Duodenal mucosa (tissue), 2 donors: ENCODE measurements around the gene ZNF263.

Experiments used
- H3K27ac ChIP-seq: one replicate; pipeline ENCODE4 v1.7.0; 2013; ENCODE audit warnings: low read depth, low read length
- H3K27me3 ChIP-seq, 2 donors: one replicate each; pipeline ENCODE4 v1.7.0; 2013; ENCODE audit warnings: low read length in 2 of 2, control low read depth in 1 of 2; ENCODE audit not compliant: insufficient read depth in 2 of 2, control insufficient read depth in 1 of 2
- H3K36me3 ChIP-seq, 2 donors: one replicate each; pipeline ENCODE4 v1.7.0; 2013; ENCODE audit warnings: low read length in 2 of 2, control low read depth in 1 of 2; ENCODE audit not compliant: insufficient read depth in 2 of 2, control insufficient read depth in 1 of 2
- H3K4me1 ChIP-seq, 2 donors: one replicate each; pipeline ENCODE4 v1.7.0; 2013; ENCODE audit warnings: low read length in 2 of 2, control low read depth in 1 of 2; ENCODE audit not compliant: insufficient read depth in 2 of 2, control insufficient read depth in 1 of 2
- H3K4me3 ChIP-seq, 2 donors: one replicate each; pipeline ENCODE4 v1.7.0; 2013; ENCODE audit warnings: low read length in 2 of 2, low read depth in 1 of 2
- H3K9ac ChIP-seq, 2 donors: one replicate each; pipeline ENCODE4 v1.7.0; 2013; ENCODE audit warnings: low read length in 2 of 2, low read depth in 1 of 2
- H3K9me3 ChIP-seq, 2 donors: one replicate each; pipeline ENCODE4 v1.7.0; 2013; ENCODE audit warnings: low read length in 2 of 2, control low read depth in 1 of 2; ENCODE audit not compliant: control insufficient read depth in 1 of 2

Gene ZNF263

GRCh38 chr16:3283543-3284447 lies 504 bp downstream of the ZNF263 start:
- Histone ChIP-seq H3K27me3 (no peaks in the 10 kb centered on the region), H3K9me3 (peaks cover 14 to 31% of the 10 kb centered on the region in 2 donors), H3K36me3 (peaks cover 25 to 34% of the 10 kb centered on the region in 2 donors), H3K27ac (peak overlapping the region; percentile 100), H3K9ac (peak overlapping the region; percentile 90 to 94), H3K4me3 (peak overlapping the region; percentile 93 to 99), H3K4me1 (peaks cover 15 to 22% of the 10 kb centered on the region in 2 donors)

- Histone ChIP-seq H3K4me1 (peaks cover 15 to 22% of the 10 kb centered on the region in 2 donors), H3K27me3 (no peaks in the 10 kb centered on the region), H3K27ac (no peak overlapping the region), H3K9ac (no peak overlapping the region), H3K36me3 (peaks cover 38 to 47% of the 10 kb centered on the region in 2 donors), H3K4me3 (peak overlapping the region; percentile 93 to 99), H3K9me3 (peaks cover 27 to 44% of the 10 kb centered on the region in 2 donors)
Measured at GRCh38 chr16:3285131-3285530, 1.8 kb downstream of the ZNF263 start.

GRCh38 chr16:3289998-3290673 lies 6.8 kb downstream of the ZNF263 start:
- H3K27me3 ChIP-seq, result no peaks in the 10 kb centered on the region
- peaks cover 72 to 81% of the 10 kb centered on the region in 2 donors for H3K36me3 ChIP-seq
- H3K4me1 ChIP-seq, result peaks cover 0 to 2% of the 10 kb centered on the region in 2 donors
- H3K4me3 ChIP-seq, result peak overlapping the region; percentile 30 to 53
- no peak overlapping the region for H3K27ac ChIP-seq
- H3K9me3 ChIP-seq, result peaks cover 72 to 85% of the 10 kb centered on the region in 2 donors
- no peak overlapping the region for H3K9ac ChIP-seq

- Histone ChIP-seq H3K4me3 (peak overlapping the region; percentile 32), H3K27me3 (no peaks in the 10 kb centered on the region), H3K9me3 (peaks cover 74 to 82% of the 10 kb centered on the region in 2 donors), H3K4me1 (no peaks in the 10 kb centered on the region), H3K27ac (no peak overlapping the region), H3K36me3 (peaks cover 53 to 58% of the 10 kb centered on the region in 2 donors), H3K9ac (no peak overlapping the region)
Measured at GRCh38 chr16:3292604-3293003, 9.3 kb downstream of the ZNF263 start.

- Histone ChIP-seq H3K9ac (no peak overlapping the region), H3K27me3 (no peaks in the 10 kb centered on the region), H3K36me3 (peaks cover 35 to 42% of the 10 kb centered on the region in 2 donors), H3K9me3 (peaks cover 60 to 79% of the 10 kb centered on the region in 2 donors), H3K4me1 (no peaks in the 10 kb centered on the region), H3K27ac (no peak overlapping the region), H3K4me3 (peak overlapping the region in 1 of 2 donors; percentile 9)
Measured at GRCh38 chr16:3295209-3295608, 11.9 kb downstream of the ZNF263 start.

- Histone ChIP-seq H3K9me3 (peaks cover 60 to 79% of the 10 kb centered on the region in 2 donors), H3K27ac (no peak overlapping the region), H3K4me1 (no peaks in the 10 kb centered on the region), H3K27me3 (no peaks in the 10 kb centered on the region), H3K4me3 (peak overlapping the region in 1 of 2 donors; percentile 19), H3K36me3 (peaks cover 33 to 39% of the 10 kb centered on the region in 2 donors), H3K9ac (no peak overlapping the region)
Measured at GRCh38 chr16:3295783-3296182, 12.5 kb downstream of the ZNF263 start.

GRCh38 chr16:3304370-3304769 lies 21.1 kb downstream of the ZNF263 start:
- H3K4me3 ChIP-seq, result peak overlapping the region; percentile 70 to 91
- peaks cover 27 to 35% of the 10 kb centered on the region in 2 donors for H3K36me3 ChIP-seq
- peaks cover 3 to 6% of the 10 kb centered on the region in 2 donors for H3K4me1 ChIP-seq
- H3K27me3 ChIP-seq, result no peaks in the 10 kb centered on the region
- no peak overlapping the region for H3K27ac ChIP-seq
- H3K9me3 ChIP-seq, result peaks cover 55 to 64% of the 10 kb centered on the region in 2 donors
- H3K9ac ChIP-seq, result peak overlapping the region in 1 of 2 donors; percentile 63

- peaks cover 26 to 32% of the 10 kb centered on the region in 2 donors for H3K36me3 ChIP-seq
- peak within 1 kb of the TSS; percentile 70 to 91 for H3K4me3 ChIP-seq
- H3K27ac ChIP-seq, result peak within 1 kb of the TSS; percentile 91
- peaks cover 3 to 6% of the 10 kb centered on the region in 2 donors for H3K4me1 ChIP-seq
- no peaks in the 10 kb centered on the region for H3K27me3 ChIP-seq
- peaks cover 54 to 63% of the 10 kb centered on the region in 2 donors for H3K9me3 ChIP-seq
- H3K9ac ChIP-seq, result peak within 1 kb of the TSS; percentile 63 to 72
Measured at GRCh38 chr16:3305109-3306068, 22.1 kb downstream of the ZNF263 start, which contains the start of the genes TIGD7 and ZNF75A. Gene TIGD7, minus strand, starts transcription at chr16:3305430. Its CDS starts 4,816 bp downstream, at chr16:3300614. Gene ZNF75A, plus strand, starts transcription at chr16:3305497. Its CDS starts 2,932 bp downstream, at chr16:3308429.

- peak overlapping the region; percentile 70 to 91 for H3K4me3 ChIP-seq
- peak overlapping the region; percentile 63 to 72 for H3K9ac ChIP-seq
- H3K27me3 ChIP-seq, result no peaks in the 10 kb centered on the region
- peaks cover 3 to 6% of the 10 kb centered on the region in 2 donors for H3K4me1 ChIP-seq
- H3K36me3 ChIP-seq, result peaks cover 22 to 27% of the 10 kb centered on the region in 2 donors
- H3K27ac ChIP-seq, result no peak overlapping the region
- peaks cover 51 to 60% of the 10 kb centered on the region in 2 donors for H3K9me3 ChIP-seq
Measured at GRCh38 chr16:3306078-3306477, 22.8 kb downstream of the ZNF263 start.
